GM12891 (cell line): ENCODE measurements around the gene SLC9A9.

Experiments
- PAX5 ChIP-seq: IDR thresholded peaks from 2 replicates; pipeline ENCODE4 v1.6.1; 2011; ENCODE audit warnings: low read length, moderate library complexity, mild to moderate bottlenecking; ENCODE audit not compliant: insufficient read depth, severe bottlenecking
- POLR2AphosphoS5 ChIP-seq: IDR thresholded peaks from 2 replicates; pipeline ENCODE4 v1.6.1; 2011; ENCODE audit warnings: low read depth, low read length, control low read depth

DNA sequence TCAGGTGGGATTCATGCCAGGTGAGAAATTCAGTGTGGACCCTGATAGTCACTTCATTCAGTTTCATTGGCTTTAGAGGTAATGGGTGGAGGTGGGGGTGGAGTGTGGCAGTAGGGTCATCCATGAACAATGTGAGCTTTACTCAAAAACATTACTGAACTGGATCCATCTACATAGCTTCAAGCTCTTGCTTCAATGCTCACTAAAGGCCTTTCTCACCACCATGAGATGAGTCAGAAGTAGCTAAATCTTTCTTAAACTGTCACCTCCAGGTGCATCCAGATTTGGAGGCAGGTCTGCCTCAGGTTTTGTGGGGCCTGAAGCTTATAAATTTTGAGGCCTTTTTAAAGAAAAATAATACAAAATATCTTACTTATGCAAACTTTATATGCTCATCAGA is 365.1 kb downstream of the SLC9A9 start:
- TF ChIP-seq POLR2AphosphoS5 (no peak), PAX5 (no peak)
